Kidney epithelial cell (primary cell): ENCODE measurements around the gene PKD1. TPM values are rescaled to one million over a fixed set of nuclear protein-coding genes. Genes with fewer than 3 reads are reported as not detected.

Experiments used
- DNase-seq: peaks from one replicate; pipeline ENCODE4 v3.0.0-alpha.2; 2010; ENCODE audit warnings: low read depth
- H3K27me3 ChIP-seq: 2 replicates; pipeline ENCODE4 v1.6.0; 2011; ENCODE audit warnings: low read length; ENCODE audit not compliant: control insufficient read depth, insufficient read depth
- H3K36me3 ChIP-seq: 2 replicates; pipeline ENCODE4 v1.5.1; 2011; ENCODE audit warnings: low read length; ENCODE audit not compliant: control insufficient read depth, insufficient read depth
- H3K4me3 ChIP-seq: 2 replicates; pipeline ENCODE4 v1.5.1; 2011; ENCODE audit warnings: low read depth, mild to moderate bottlenecking, control low read depth, low read length
- CTCF ChIP-seq: IDR thresholded peaks from 2 replicates; pipeline ENCODE4 v1.5.1; 2011; ENCODE audit warnings: mild to moderate bottlenecking, moderate library complexity, low read length, control low read depth, inconsistent platforms; ENCODE audit not compliant: insufficient read depth, poor library complexity, severe bottlenecking
- total RNA-seq: library from RNA; depleted of rRNA; stranded (reverse); fragments of >200 nt; gene quantifications from 2 replicates; pipeline ENCODE4 v1.2.3, GENCODE V29; 2015

PKD1 gene
- total RNA-seq, 1 donor from 2014 or later, result 85.6 TPM

- DNase-seq, result no peak
- TF ChIP-seq CTCF, result peak; percentile 4
- Histone ChIP-seq H3K36me3 (peaks cover 8% of the 10 kb centered on the region), H3K27me3 (no peaks in the 10 kb centered on the region), H3K4me3 (no peak overlapping the region)
Observed at GRCh38 chr16:2150418-2151187, 14.9 kb upstream of the PKD1 start.

- no peak for TF ChIP-seq CTCF
- Histone ChIP-seq H3K27me3 (no peaks in the 10 kb centered on the region), H3K4me3 (no peak overlapping the region), H3K36me3 (peaks cover 8% of the 10 kb centered on the region)
- no peak for DNase-seq
Observed at GRCh38 chr16:2149630-2150417, 14.1 kb upstream of the PKD1 start.

GRCh38 chr16:2148714-2149629 is 13.3 kb upstream of the PKD1 start:
- no peak for TF ChIP-seq CTCF
- Histone ChIP-seq H3K27me3 (no peaks in the 10 kb centered on the region), H3K4me3 (peak overlapping the region; percentile 30), H3K36me3 (peaks cover 8% of the 10 kb centered on the region)
- no peak for DNase-seq

- H3K4me3 ChIP-seq, result peak within 1 kb of the TSS; percentile 30
- TF ChIP-seq CTCF, result no peak
- peaks cover 3% of the 10 kb centered on the region for H3K27me3 ChIP-seq
- H3K36me3 ChIP-seq, result peaks cover 4% of the 10 kb centered on the region
- DNase-seq, result no peak
Observed at GRCh38 chr16:2147981-2148671, 12.4 kb upstream of the PKD1 start, which contains the start of gene RAB26. TSS of gene RAB26 (plus strand) at chr16:2148625. CDS start at chr16:2148784, 159 bp downstream.

- Histone ChIP-seq H3K27me3 (peaks cover 3% of the 10 kb centered on the region), H3K4me3 (no peak overlapping the region), H3K36me3 (peaks cover 2% of the 10 kb centered on the region)
- DNase-seq, result no peak
- TF ChIP-seq CTCF, result no peak
Observed at GRCh38 chr16:2147378-2147777, 11.7 kb upstream of the PKD1 start.
